Ishikawa (cell line): ENCODE data around the gene RXRB.

ENCODE experiments used
- CEBPB ChIP-seq: IDR thresholded peaks from 2 replicates; pipeline ENCODE4 v1.6.1; 2012
- CREB1 ChIP-seq: IDR thresholded peaks from 2 replicates; pipeline ENCODE4 v1.6.1; 2012; ENCODE audit warnings: low read depth
- EGR1 ChIP-seq: IDR thresholded peaks from 2 replicates; pipeline ENCODE4 v1.6.1; 2012
- EP300 ChIP-seq: IDR thresholded peaks from 2 replicates; pipeline ENCODE4 v1.6.1; 2012; ENCODE audit warnings: borderline replicate concordance
- FOXM1 ChIP-seq: IDR thresholded peaks from 2 replicates; pipeline ENCODE4 v1.6.1; 2012; ENCODE audit warnings: low read depth, borderline replicate concordance
- NFIC ChIP-seq: IDR thresholded peaks from 2 replicates; pipeline ENCODE4 v1.6.1; 2012
- TAF1 ChIP-seq: IDR thresholded peaks from 2 replicates; pipeline ENCODE4 v1.6.1; 2012; ENCODE audit warnings: low read depth, mild to moderate bottlenecking
- TEAD4 ChIP-seq: IDR thresholded peaks from 2 replicates; pipeline ENCODE4 v1.6.1; 2012
- YY1 ChIP-seq: IDR thresholded peaks from 2 replicates; pipeline ENCODE4 v1.6.1; 2012; ENCODE audit warnings: low read depth
- TF ChIP-seq, protein P1 (sequence below): IDR thresholded peaks from 2 replicates; pipeline ENCODE4 v1.6.1; 2012
- TF ChIP-seq, protein P2 (sequence below): IDR thresholded peaks from 2 replicates; pipeline ENCODE4 v1.6.1; 2012
- TF ChIP-seq, protein P3 (sequence below): IDR thresholded peaks from 2 replicates; pipeline ENCODE4 v1.6.1; 2012; ENCODE audit warnings: low read depth, mild to moderate bottlenecking

DNA sequence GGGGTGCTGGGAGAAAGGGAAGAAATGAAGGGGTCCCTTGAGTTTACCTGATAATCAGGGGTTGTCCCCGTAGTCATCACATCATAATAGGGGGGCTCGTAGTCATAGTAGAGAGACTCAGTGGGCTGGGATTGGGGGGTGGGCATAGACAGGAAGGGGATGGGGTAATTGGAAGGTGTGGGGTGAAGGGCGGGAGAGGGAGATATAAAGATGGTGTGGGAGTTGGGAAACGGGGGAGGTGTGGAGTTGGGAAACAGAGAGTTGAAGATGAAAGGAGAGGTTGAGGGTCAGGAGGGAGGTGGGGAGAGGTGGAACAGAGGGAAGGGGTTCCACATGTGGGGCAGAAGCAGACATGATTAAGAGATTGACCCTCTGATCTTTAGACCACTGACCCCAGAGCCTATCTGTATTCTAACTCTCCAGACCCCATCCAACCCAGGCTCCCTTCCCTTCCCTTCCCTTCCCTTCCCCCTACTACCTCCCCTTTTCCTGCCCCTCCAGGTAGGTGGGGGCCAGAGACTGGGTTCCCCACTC is 14.7 kb downstream of the RXRB start:
- TF ChIP-seq EP300 (no peak), NFIC (no peak), EGR1 (no peak), FOXM1 (no peak), TEAD4 (no peak), YY1 (no peak), CREB1 (no peak), TAF1 (no peak), CEBPB (no peak)
- TF ChIP-seq, protein P1, sequence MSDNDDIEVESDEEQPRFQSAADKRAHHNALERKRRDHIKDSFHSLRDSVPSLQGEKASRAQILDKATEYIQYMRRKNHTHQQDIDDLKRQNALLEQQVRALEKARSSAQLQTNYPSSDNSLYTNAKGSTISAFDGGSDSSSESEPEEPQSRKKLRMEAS = no peak
- TF ChIP-seq, protein P2, sequence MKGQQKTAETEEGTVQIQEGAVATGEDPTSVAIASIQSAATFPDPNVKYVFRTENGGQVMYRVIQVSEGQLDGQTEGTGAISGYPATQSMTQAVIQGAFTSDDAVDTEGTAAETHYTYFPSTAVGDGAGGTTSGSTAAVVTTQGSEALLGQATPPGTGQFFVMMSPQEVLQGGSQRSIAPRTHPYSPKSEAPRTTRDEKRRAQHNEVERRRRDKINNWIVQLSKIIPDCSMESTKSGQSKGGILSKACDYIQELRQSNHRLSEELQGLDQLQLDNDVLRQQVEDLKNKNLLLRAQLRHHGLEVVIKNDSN = no peak
- TF ChIP-seq, protein P3, sequence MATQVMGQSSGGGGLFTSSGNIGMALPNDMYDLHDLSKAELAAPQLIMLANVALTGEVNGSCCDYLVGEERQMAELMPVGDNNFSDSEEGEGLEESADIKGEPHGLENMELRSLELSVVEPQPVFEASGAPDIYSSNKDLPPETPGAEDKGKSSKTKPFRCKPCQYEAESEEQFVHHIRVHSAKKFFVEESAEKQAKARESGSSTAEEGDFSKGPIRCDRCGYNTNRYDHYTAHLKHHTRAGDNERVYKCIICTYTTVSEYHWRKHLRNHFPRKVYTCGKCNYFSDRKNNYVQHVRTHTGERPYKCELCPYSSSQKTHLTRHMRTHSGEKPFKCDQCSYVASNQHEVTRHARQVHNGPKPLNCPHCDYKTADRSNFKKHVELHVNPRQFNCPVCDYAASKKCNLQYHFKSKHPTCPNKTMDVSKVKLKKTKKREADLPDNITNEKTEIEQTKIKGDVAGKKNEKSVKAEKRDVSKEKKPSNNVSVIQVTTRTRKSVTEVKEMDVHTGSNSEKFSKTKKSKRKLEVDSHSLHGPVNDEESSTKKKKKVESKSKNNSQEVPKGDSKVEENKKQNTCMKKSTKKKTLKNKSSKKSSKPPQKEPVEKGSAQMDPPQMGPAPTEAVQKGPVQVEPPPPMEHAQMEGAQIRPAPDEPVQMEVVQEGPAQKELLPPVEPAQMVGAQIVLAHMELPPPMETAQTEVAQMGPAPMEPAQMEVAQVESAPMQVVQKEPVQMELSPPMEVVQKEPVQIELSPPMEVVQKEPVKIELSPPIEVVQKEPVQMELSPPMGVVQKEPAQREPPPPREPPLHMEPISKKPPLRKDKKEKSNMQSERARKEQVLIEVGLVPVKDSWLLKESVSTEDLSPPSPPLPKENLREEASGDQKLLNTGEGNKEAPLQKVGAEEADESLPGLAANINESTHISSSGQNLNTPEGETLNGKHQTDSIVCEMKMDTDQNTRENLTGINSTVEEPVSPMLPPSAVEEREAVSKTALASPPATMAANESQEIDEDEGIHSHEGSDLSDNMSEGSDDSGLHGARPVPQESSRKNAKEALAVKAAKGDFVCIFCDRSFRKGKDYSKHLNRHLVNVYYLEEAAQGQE = no peak
